ENCODE data around the gene UNG. TPM values are rescaled to one million over a fixed set of nuclear protein-coding genes. Genes with fewer than 3 reads are reported as not detected.

The UNG gene
- total RNA-seq, 1 experiment from 2014 or later: 74.4 TPM

- Histone ChIP-seq H3K36me3 (ENCODE audit: control insufficient read depth, insufficient read depth, low read length) (no peaks in the 10 kb centered on the region), H3K4me3 (ENCODE audit: low read depth in 2 of 2, low read length in 2 of 2) (no peak overlapping the region), H3K27ac (ENCODE audit: low read length) (no peak overlapping the region), H3K27me3 (ENCODE audit: control insufficient read depth, insufficient read depth, low read length) (no peaks in the 10 kb centered on the region), H3K9me3 (ENCODE audit: control insufficient read depth, insufficient read depth, low read depth, low read length) (no peaks in the 10 kb centered on the region), H3K4me1 (ENCODE audit: control insufficient read depth, insufficient read depth, low read length) (peaks cover 3% of the 10 kb centered on the region; the same call in 1 of the 2 replicates)
- ChIA-PET CTCF (no interaction called here), POLR2A (no interaction called here)
- no peak for DNase-seq (ENCODE audit: low read depth, low spot score)
- ATAC-seq: no peak
- intact Hi-C loops (cut with micrococcal nuclease; ENCODE audit: unreplicated experiment) (no loop called here), in situ Hi-C loops (cut with HindIII; ENCODE audit: low pct_unique_long_range_greater_than_20kb, low sequenced_read_pairs) (no loop called here)
- TF ChIP-seq REST (IDR thresholded peaks at IDR 0.05; ENCODE audit: insufficient read depth in 1 of 2, low read depth in 2 of 2, low read length in 1 of 2): no peak
- no peak for TF ChIP-seq SIN3A (IDR thresholded peaks at IDR 0.05; ENCODE audit: borderline replicate concordance, insufficient read depth, low read depth, low read length)
- no peak for TF ChIP-seq TCF7L2 (IDR thresholded peaks at IDR 0.05; ENCODE audit: low read depth, low read length)
- TF ChIP-seq POLR2AphosphoS5 (IDR thresholded peaks at IDR 0.05; ENCODE audit: low read depth, low read length): no peak
- TF ChIP-seq CTCF (IDR thresholded peaks at IDR 0.05): no peak
- BruUV-seq (replicated peaks): no TSS peak
These were observed 38.6 kb upstream of the UNG start for GRCh38 chr12:109058773-109059172.

- CTCF ChIA-PET: interaction anchor here (0.5 kb wide), 1 partner anchor 87 kb away, joined by 4 read pairs; no protein-coding TSS in a partner anchor
- no peaks in the 10 kb centered on the region for H3K27me3 ChIP-seq (ENCODE audit: control insufficient read depth, insufficient read depth, low read length)
These were observed 33.3 kb upstream of the UNG start for GRCh38 chr12:109064143-109064542.

More at GRCh38 chr12:109064143-109064542, 33.3 kb upstream of the UNG start:
- H3K4me1 ChIP-seq (ENCODE audit: control insufficient read depth, insufficient read depth, low read length): no peaks in the 10 kb centered on the region
- no peak overlapping the region for H3K27ac ChIP-seq (ENCODE audit: low read length)
- H3K36me3 ChIP-seq (ENCODE audit: control insufficient read depth, insufficient read depth, low read length): no peaks in the 10 kb centered on the region
- TF ChIP-seq TCF7L2 (IDR thresholded peaks at IDR 0.05; ENCODE audit: low read depth, low read length) (no peak), POLR2AphosphoS5 (IDR thresholded peaks at IDR 0.05; ENCODE audit: low read depth, low read length) (no peak), CTCF (IDR thresholded peaks at IDR 0.05) (no peak), SIN3A (IDR thresholded peaks at IDR 0.05; ENCODE audit: borderline replicate concordance, insufficient read depth, low read depth, low read length) (no peak), REST (IDR thresholded peaks at IDR 0.05; ENCODE audit: insufficient read depth in 1 of 2, low read depth in 2 of 2, low read length in 1 of 2) (no peak)
- ATAC-seq: no peak
- H3K9me3 ChIP-seq (ENCODE audit: control insufficient read depth, insufficient read depth, low read depth, low read length): no peaks in the 10 kb centered on the region
- POLR2A ChIA-PET: no interaction called here
- BruUV-seq (replicated peaks): no TSS peak
- in situ Hi-C loops (cut with HindIII; ENCODE audit: low pct_unique_long_range_greater_than_20kb, low sequenced_read_pairs) (no loop called here), intact Hi-C loops (cut with micrococcal nuclease; ENCODE audit: unreplicated experiment) (no loop called here)
- no peak for DNase-seq (ENCODE audit: low read depth, low spot score)
- no peak overlapping the region for H3K4me3 ChIP-seq (ENCODE audit: low read depth in 2 of 2, low read length in 2 of 2)
